Measurements from ENCODE around the gene ZNF44. TPM values are rescaled to one million over a fixed set of nuclear protein-coding genes. Genes with fewer than 3 reads are reported as not detected.

The ZNF44 gene
- total and polyA plus RNA-seq, 9 of the 15 experiments (the other 6 are each of a cell fraction or from before 2014, with no cell fraction given): 2.6 to 8.3 (median 4.4) TPM

- TF ChIP-seq CEBPB (tag; IDR thresholded peaks at IDR 0.05) (no peak), EP400 (IDR thresholded peaks at IDR 0.05) (no peak), ZNF384 (IDR thresholded peaks at IDR 0.05; ENCODE audit: low read depth, low read length) (no peak)
These were observed 70.0 kb downstream of the ZNF44 start (continued) for GRCh38 chr19:12224676-12225075.

- H3K9me1 ChIP-seq (ENCODE audit: control insufficient read depth, insufficient read depth, low read length): no peaks in the 10 kb centered on the region
- TF ChIP-seq SMAD2 (IDR thresholded peaks at IDR 0.05; ENCODE audit: low read depth, low read length) (no peak), ZNF134 (CRISPR knock-in tag; conservative IDR thresholded peaks at IDR 0.05) (no peak), TFAP4 (CRISPR knock-in tag; IDR thresholded peaks at IDR 0.05; ENCODE audit: borderline replicate concordance) (no peak), PML (IDR thresholded peaks at IDR 0.05; ENCODE audit: low read length) (no peak), MYC (IDR thresholded peaks at IDR 0.05; ENCODE audit: low read depth, low read length) (no peak), MYC (CRISPR knock-in tag; IDR thresholded peaks at IDR 0.05; ENCODE audit: borderline replicate concordance, low read depth) (no peak), SUPT5H (IDR thresholded peaks at IDR 0.05) (no peak), E2F8 (IDR thresholded peaks at IDR 0.05; ENCODE audit: low read depth, partially characterized antibody) (no peak), TEAD1 (CRISPR knock-in tag; IDR thresholded peaks at IDR 0.05) (no peak), ETS1 (conservative IDR thresholded peaks at IDR 0.05; ENCODE audit: control insufficient read depth, low read depth, low read length) (no peak), TBP (optimal IDR thresholded peaks at IDR 0.05; ENCODE audit: low read depth, low read length) (no peak), SAP30 (IDR thresholded peaks at IDR 0.05; ENCODE audit: borderline replicate concordance, insufficient read depth, low read depth, low read length, poor library complexity, severe bottlenecking) (no peak), IRF2 (CRISPR knock-in tag; IDR thresholded peaks at IDR 0.05) (no peak), NUFIP1 (IDR thresholded peaks at IDR 0.05; ENCODE audit: partially characterized antibody) (no peak)
- H3K4me1 ChIP-seq (replicated peaks in 1 of 2; ENCODE audit: control insufficient read depth in 2 of 2, insufficient read depth in 2 of 2, low read length in 2 of 2): no peaks in the 10 kb centered on the region
- H2AFZ ChIP-seq (ENCODE audit: low read depth, low read length): no peak overlapping the region
- no peak overlapping the region for H3K27ac ChIP-seq (ENCODE audit: extremely low read depth, low read depth, low read length)
- BruUV-seq (replicated peaks): no TSS peak
- no peak overlapping the region for H3K4me2 ChIP-seq (ENCODE audit: insufficient read depth, low read length)
- ChIA-PET POLR2A (no interaction called here), CTCF (ENCODE audit: low intra/inter-chr PET ratio) (no interaction called here)
- H3K9ac ChIP-seq (ENCODE audit: insufficient read depth in 1 of 2, low read depth in 2 of 2, low read length in 2 of 2): no peak overlapping the region
- in situ Hi-C loops (cut with MboI): no loop called here
- DNase-seq (ENCODE audit: extremely low read depth in 1 of 4, low spot score in 3 of 4) (no peak), ATAC-seq (no peak), FAIRE-seq (no peak)
- no peak overlapping the region for H3K4me3 ChIP-seq
- H3K79me2 ChIP-seq (ENCODE audit: control insufficient read depth, insufficient read depth, low read length): no peaks in the 10 kb centered on the region
- intact Hi-C loops (cut with micrococcal nuclease): no loop called here
- 0% methylated on average over 1 of the region's 1 CpG for WGBS (ENCODE audit: insufficient coverage, low coverage, missing lambda C conversion rate)
- no peaks in the 10 kb centered on the region for H4K20me1 ChIP-seq (replicated peaks; ENCODE audit: control insufficient read depth, insufficient read depth, low read length)
- H3K27me3 ChIP-seq (ENCODE audit: control insufficient read depth in 2 of 2, insufficient read depth in 2 of 2, low read length in 2 of 2): no peaks in the 10 kb centered on the region
- no peaks in the 10 kb centered on the region for H3K9me3 ChIP-seq (replicated peaks; ENCODE audit: control insufficient read depth, insufficient read depth, low read depth, low read length)
- no peaks in the 10 kb centered on the region for H3K36me3 ChIP-seq (ENCODE audit: control insufficient read depth, insufficient read depth, low read length)
These were observed 71.6 kb downstream of the ZNF44 start for GRCh38 chr19:12222980-12223630.

Measured in K562 (cell line).